NCI-H510A treated with DMSO at 0.1 percent for 48 hours (cell line): ENCODE results near the gene PREP.
A peak's percentile ranks its signal among the peaks of the same experiment; 100 is the strongest.

ENCODE experiments used
- DNase-seq: peaks from one replicate; lab custom pipeline; 2025; lab: John Stamatoyannopoulos, UW

Gene PREP

DNA sequence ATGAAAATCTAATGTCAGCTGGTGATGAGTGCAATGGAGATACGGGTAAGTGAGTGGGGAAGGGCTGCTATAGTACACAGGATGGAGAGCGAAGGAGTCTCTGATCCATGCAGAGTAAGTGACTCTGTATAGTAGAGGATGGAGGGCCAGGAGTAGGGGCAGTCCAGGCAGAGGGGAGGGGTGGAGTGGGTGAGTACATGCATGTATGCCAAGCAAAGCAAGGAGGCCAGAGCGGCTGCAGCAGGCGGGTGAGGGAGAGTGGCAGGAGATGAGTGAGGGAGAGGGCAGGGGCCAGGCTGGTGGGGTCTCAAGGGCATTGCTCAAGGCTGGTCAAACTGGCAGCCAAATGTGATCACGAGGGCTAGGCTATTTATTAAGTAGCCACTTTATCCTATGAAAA lies 94.0 kb downstream of the PREP start:
- no peak for DNase-seq

DNA sequence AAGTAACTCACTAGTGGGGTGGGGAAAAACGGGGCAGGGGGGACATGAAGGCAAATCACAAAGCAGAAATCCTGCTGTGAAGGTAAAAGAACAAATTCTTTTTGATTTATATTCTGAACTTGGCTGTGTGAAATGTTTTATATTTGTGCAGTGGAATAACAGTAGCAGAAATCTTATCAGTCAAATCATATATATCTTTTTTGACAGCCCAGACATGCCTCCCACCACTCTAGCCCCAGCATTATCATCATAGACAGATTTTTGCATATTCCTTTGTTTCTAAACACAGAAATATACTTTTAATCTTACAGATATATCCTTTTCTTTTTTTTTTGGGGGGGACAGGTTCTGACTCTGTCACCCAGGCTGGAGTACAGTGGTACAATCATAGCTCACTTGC lies 97.4 kb downstream of the PREP start:
- DNase-seq, result no peak

DNA sequence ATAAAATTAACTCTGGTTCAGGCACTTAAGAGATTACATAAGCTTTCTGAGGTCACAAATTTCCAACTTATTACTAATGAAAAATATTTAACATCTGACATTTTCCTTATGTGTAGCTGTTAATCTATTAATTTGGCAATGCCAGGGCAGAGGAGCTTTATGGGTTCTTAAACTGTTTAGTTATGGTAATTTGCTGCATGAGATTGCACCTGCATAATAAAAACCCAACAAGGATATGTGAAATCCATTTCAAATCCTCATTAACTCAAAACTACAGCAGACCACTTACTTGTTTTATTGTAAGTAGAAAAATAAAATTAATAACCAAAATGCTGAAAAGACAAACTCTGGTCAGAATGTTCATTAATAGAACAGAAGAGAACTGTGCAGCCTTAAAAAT lies 98.1 kb downstream of the PREP start:
- no peak for DNase-seq

DNA sequence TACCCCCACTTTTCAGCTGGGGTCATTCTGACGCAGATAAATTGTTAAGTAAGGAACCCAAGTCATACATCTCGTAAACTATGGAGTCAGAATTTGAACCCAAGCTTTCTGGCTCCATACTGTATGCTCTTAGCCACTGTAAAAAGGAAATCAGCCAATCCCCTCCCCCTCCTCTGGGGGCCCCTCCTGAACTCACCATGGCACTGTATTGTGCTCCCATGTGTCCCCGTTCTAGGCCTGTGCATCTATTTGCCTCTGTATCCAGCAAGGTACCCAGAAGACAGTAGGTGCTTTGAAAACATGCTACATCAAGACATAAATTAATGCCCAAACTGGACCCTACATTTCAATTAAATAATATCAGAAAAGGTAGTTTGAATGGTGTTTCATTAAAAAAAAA lies 98.5 kb downstream of the PREP start:
- DNase-seq, result no peak

DNA sequence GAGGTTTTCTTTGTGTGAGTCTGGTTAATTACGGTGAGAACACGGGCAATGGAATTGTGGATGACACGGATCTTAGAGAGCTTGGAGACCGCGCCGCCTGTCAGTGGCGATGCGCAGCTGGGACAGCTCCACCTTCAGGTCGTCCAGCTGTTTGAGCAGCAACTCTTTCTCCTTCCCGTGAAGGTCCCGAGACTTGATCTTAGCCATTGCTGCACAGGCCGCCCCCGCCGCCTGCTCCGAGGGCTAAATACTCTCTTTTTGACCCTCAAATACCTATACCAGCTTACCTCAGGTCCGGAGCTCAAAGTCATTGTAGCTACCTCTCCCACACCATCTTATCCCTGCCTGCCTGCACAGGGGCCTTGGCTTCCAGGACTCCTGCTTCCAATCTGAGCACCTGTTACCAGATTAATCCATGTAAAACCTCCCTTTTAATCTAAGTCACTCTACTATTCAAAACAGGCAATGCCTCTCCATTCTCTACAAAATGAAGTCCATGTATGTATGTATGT lies 100.2 kb downstream of the PREP start:
- DNase-seq, result no peak

DNA sequence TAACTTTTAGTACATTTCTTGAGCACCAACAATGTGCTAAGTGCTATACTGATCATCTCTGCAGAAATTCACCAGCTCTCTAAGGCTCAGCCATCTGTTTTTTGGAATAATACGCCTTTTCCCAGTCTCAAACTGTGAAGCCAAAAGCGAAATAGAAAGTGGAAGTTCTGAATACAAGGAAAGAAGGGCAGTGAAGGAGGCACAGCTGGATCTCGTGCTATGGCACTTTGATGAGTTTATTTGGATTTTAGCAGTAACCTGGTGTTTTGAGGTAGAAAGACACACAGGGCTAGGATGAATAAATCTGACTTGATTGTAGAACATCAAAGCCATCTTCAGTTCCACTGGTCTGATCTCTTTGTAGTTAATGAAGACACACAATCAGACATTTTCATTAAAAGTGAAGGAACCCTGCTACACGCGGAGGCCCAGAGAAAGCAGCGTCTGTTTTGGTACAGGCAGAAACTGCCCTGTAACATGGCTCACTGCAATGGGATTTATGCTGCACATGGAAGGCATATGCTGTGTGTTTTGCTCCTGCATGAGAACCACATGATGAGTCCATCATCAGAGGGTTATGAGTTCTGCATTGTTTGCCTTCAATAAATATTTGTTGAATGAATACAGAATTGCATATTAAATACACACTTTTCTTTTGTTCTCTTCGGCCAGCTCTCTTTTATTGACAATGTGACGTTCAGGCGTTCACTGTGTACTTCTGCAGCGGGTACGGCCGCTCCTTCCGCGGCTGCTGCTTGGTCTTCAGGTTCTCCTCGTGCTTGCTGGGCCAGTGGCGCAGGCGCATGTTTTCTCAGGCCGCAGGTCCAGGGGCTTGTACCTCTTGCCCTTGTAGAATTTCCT lies 100.9 kb downstream of the PREP start:
- DNase-seq, result no peak

DNA sequence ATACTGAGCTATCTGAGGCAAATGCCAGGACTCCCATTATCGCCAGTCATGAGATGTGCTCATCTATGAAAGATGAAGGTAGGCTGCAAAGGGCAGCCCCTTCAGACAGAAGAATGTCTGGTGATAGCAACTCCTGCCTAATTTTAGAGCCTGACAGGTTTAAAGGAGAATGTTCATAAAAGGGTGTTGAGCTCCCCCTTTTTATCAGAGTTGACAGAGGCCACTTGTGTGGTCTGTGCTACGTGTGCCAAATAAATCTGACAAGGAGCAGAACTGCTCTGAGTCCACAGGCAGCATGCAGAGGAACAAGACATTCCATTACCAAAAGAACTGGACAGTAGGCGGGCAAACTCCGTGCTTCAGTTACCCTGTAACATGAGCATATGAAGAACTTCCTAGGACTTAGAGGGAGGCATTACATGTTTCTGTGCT lies 101.8 kb downstream of the PREP start:
- DNase-seq, result no peak

DNA sequence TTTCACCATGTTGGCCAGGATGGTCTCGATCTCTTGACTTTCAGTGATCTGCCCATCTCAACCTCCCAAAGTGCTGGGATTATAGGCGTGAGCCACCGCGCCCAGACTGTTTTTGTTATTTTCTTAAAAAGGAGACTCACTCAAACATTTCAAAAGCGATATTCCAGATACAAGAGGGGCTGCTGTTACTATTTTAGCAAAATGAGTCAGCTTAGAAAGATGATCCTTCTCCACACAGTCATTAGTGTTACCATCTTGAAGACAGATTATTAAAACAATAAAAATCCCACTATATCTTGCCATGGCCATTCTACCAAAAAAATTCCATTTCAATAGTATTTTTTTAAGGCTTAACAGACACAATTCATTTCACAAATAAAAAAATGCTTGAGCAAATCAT lies 102.8 kb downstream of the PREP start:
- no peak for DNase-seq

DNA sequence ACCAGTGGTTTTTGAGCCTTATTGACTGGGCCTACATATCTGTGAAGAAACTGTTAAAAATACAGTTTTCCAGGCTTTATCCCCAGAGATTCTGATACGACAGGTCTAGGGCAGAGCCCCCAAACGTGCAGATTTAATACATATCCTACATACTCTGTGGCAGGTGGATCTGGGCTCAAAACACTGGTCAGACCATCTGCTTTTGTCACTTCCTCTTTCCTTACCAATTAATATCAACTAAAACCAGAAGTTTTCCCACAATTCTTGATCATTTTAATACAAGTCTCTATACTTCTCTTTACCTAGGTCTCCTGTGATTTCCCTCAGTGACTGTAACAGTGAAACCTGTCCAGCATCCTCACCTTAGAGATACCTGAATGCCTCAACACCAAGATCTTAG lies 108.8 kb downstream of the PREP start:
- DNase-seq, result no peak

DNA sequence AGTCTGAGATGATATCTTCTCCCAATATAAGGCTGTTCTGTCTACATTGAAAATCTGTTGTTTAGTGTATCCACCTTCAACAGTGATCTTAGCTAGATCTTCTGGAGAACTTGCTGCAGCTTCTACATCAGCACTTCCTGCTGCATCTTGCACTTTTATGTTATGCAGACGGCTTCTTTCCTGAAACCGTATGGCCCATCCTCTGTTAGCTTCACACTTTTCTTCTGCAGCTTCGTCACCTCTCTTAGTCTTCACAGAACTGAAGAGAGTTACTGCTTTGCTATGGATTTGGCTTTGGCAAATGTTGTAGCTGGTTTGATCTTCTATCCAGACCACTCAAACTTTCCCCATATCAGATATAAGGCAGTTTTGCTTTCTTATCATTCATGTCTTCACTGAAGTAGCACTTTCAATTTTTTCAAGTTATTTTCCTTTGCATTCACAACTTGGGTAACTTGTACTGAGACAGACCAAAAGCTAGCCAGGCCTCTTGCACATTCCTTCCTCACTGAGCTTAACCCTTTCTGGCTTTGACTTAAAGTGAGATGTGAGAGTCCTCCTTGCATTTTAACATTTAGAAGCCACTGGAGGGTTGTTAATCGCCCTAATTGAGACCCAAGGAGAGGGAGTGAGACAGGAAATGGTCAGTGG lies 110.1 kb downstream of the PREP start:
- DNase-seq, result no peak

DNA sequence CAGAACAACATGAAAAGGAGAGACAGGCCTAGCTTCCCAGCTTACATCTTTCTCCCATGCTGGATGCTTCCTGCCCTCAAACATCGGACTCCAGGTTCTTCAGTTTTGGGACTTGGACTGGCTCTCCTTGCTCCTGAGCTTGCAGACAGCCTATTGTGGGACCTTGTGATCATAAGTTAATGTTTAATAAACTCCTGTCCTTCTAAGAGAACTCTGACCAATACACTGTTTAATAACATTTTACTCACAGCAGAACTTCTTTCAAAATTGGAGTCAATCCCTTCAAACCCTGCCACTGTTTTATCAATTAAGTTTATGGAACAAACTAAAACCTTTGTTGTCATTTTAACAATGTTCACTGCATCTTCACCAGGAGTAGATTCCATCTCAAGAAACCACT lies 111.4 kb downstream of the PREP start:
- no peak for DNase-seq

DNA sequence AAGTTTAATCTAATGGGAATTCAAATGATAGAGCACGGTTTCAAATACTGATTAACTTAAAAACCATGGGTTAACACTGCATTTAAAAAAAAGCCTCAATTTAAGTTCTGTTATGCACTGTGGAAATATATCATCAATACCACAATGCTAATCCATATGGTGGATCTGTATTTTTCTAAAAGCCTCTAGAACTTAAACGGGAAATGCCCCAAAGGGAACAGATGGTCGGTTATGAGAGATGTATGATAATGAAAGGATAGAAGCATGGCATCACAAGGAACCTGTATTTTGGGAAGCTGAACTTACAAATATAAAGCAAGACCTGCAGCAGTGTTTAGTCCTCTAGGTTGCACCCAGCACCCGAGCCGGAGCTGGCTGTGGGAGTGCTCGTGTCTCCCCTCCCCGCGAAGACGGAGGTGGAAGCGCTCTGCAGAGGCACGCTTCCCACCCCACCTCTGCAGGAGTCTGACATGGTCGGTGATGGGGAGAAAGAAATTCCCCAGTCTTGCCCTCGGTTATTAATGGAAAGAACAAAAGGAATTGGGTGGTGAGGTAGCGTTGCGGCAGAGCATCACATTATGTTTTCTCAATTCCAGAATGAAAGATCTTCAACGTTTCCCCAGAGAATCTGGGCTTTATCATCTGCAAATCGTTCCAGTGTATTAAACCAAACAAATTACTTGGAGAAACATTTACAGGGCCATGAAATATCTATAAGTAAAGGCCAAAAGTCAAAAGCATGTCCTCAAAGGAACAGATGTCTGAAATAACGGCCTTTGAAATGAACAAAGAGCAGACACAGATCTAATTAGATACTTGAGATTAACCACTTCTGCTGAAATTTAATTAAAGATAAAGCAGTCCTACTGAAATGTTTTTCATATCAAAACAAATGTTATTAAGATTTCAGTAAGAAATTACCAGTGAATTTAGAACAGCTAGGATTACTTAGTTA lies 120.0 kb downstream of the PREP start:
- no peak for DNase-seq

DNA sequence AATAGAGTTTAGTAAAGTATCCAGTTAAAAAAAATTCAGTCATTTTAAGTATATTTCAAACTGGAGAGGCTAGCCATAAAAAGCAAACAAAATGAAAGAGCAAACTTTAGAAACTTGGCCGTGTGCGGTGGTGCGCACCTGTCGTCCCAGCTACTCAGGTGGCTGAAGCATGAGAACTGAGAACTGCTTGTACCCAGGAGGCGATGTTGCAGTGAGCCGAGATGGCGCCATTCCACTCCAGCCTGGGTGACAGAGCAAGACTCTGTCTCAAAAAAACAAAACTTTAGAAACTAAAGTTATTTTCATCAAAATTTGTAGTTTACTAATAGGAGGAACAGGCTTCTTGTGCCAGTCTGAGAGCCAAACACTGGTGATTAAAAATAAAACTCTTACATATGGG lies 122.8 kb downstream of the PREP start:
- no peak for DNase-seq

DNA sequence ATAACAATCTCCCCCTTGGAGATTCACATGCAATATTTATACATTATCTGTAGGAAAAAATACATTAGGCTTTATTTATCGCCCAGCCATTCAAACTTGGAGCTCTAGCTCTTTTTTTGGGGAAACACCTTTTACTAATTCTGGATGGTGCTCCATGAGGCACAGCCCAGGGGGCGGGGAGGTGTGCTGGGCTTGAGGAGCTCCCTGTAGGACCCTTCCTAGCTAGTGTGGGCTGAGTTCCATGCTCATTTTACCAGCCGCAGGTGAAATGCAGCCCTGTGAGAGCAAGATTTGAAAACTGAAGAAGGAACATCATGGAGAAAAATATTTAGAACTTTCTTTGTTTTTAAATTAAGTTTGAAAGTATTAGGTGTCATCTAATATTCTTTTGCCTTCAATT lies 123.4 kb downstream of the PREP start:
- no peak for DNase-seq

DNA sequence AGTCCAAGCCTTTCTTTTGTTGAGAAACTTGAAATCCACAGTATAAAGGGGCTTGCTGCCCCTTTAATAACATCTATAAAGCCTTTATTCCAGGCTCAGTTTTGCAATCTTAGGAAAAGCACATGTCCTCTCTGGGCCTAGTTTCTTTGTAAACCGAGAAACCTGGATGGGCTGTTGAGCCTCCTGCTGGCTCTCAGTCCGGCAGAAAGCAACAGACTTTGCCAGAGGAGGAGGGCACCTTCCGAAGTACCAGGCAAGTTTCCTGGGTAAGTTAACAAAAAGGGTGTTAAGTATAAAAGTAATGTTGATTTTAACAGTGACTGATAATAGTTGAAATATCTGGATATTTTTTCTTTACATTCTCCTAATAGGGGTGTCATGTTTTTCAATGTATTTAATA lies 124.1 kb downstream of the PREP start:
- no peak for DNase-seq

DNA sequence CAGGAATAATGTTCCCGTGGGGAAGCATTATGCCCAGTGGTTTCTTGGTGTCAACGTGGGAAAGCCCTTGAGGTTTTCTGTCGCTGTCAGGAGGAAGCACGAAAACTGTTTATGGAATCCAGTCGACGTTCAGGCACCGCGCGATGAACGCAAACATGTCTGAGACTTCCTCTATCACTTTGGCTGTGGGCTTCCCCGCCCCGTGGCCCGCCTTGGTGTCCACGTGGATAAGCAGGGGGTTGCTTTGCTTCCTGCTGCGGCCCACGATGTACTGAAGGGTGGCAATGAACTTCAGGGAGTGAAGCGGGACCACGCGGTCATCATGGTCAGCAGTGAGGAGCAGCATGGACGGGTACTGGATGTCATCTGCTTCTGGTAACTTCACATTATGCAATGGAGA lies 124.8 kb downstream of the PREP start:
- no peak for DNase-seq

DNA sequence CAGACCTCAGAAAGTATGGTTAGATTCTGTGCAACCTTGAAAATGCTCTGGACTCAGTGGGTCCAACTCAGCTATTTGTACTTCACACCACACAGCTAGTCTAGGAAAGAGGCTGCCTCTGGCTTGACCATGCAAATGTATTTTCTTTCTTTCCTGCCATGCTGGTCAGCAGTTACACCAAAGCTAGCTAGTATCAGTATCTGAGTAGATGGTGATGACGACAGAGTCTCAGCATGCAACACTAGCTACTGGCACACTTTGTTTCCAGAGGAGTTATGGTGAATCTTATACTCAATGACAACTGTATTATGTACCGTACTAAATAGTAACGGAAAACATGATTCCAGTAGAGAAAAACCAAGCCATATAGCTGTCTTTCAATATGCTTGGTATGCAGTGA lies 126.5 kb downstream of the PREP start:
- DNase-seq, result no peak

DNA sequence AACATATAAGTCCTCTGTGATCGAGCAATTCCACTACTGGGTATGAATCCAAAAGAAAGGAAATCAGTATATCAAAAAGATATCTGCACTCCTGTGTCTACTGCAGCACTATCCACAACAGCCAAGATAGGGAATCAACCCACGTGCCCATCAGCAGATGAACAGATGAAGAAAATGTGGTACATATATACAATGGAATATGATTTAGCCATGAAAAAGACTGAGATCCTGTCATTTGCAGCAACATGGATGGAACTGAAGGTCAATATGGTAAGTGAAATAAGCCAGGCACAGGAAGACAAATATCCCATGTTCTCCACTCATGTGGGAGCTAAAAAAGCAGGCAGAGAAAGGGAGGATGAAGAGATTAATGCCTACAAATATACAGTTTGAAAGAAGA lies 127.3 kb downstream of the PREP start:
- DNase-seq, result no peak

DNA sequence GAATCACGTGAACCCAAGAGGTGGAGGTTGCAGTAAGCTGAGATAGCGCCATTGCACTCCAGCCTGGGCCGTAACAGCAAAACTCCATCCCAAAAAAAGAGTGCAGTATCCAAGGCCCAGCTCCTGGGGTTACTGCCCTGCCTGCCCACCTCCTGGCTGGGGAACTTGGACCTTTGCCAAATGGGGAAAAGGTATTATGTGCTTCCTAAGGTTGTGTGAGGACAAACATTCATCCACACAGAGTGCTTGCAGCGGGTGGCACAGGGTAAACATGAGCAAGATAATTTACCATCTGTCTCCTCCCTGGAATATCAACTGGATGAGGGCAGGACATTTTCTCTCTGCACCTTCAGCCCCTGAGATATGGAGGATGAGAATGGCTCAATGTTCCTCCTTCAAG lies 128.2 kb downstream of the PREP start:
- no peak for DNase-seq

DNA sequence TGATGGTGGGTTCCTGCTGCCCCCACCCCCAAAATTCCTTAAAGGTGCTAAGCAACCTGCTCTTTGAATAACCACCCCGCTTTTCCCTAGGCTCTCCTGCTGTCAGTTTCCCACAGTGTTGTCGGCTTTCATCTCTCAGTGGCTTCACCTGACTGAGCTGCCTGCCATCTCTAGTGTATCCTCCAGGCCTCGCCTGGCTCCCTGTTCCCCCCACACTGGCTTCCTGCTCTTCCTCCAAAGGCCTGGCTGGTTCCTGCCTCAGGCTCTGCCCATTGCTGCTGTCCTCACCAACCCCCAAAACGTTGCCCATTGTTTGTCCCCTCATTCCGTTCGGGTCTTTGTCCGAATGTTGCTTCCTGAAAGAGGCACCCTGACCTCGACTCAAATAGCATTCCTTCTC lies 129.3 kb downstream of the PREP start:
- no peak for DNase-seq

DNA sequence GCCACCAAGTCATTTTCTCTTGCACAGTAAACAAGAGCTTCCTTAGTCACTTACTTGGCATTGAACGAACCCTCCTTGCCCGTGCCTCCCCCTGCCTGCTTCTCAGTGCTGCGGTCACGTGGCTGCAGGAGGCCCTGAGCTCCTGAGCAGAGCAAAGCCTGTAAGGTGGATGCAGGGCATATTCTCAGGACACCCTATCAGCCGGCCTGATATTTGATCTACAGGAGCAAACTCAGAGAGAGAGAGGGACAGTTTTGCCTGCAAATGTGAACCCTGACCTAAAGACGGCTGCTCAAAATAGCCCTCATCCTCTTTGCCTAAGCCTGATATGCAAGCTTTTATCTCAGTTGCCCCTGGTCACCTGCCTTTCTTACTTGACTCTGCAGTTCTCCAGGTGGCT lies 130.1 kb downstream of the PREP start:
- DNase-seq, result peak; percentile 39

DNA sequence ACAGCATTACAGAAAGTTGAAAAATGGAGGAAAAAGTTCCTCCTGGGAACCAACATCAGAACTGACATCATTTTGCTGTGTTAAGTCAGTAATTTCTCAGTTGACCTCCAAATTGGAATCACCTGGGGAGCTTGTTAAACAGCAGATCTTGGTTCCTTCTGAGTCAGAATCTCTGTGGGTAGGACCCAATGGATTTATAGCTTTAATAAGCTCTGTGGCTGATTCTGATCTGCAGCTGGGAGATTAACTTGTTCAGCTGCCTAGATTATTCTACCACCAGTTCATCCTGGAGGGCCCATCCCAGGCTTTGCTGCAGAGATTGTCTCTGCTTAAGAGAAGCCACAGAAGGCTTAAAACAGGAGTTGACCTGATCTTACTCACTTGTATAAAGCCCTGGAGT lies 132.4 kb downstream of the PREP start:
- no peak for DNase-seq
